GM12874 (cell line): ENCODE measurements around the gene GRIK4.

Experiments
- CTCF ChIP-seq: IDR thresholded peaks from 2 replicates; pipeline ENCODE4 v1.5.1; 2011; ENCODE audit warnings: low read depth, mild to moderate bottlenecking, control low read depth, low read length, moderate library complexity; ENCODE audit not compliant: insufficient read depth

The GRIK4 gene

GRCh38 chr11:120648771-120649170 is 137.2 kb downstream of the GRIK4 start:
- no peak for TF ChIP-seq CTCF

GRCh38 chr11:120649316-120649715 is 137.8 kb downstream of the GRIK4 start:
- no peak for TF ChIP-seq CTCF

GRCh38 chr11:120651396-120651795 is 139.8 kb downstream of the GRIK4 start:
- TF ChIP-seq CTCF, result no peak

- no peak for TF ChIP-seq CTCF
Observed at GRCh38 chr11:120651836-120652235, 140.3 kb downstream of the GRIK4 start.

- no peak for TF ChIP-seq CTCF
Observed at GRCh38 chr11:120652705-120653335, 141.3 kb downstream of the GRIK4 start.

- no peak for TF ChIP-seq CTCF
Observed at GRCh38 chr11:120655589-120655988, 144.0 kb downstream of the GRIK4 start.

GRCh38 chr11:120657306-120658070 is 145.9 kb downstream of the GRIK4 start:
- no peak for TF ChIP-seq CTCF
